ENCODE measurements around the gene SMPD4.
"Not testable (repeated sequence)": the region's sequence is repeated elsewhere in the genome, so short reads cannot be mapped to it uniquely, and the experiment has no call there.

Gene SMPD4

DNA sequence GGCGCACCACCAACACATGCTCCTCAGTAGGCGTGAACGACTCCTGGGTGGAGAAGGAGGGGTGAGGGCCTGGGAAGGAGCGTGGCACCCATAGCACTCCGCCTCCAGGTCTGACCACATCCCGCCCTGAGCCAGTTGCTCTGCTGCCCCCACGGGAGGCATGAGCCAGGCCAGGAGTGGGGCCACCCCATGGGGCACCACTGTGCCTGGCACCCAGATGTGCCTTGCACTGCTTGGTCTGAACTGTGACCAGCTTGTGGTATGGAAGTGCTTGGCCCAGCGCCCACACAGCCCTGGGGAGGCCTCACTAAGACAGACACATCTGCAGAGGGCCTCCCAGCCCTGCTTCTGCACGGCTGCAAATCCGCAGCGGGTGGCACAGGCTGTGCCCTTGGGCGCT is 24.0 kb downstream of the SMPD4 start:
- DNase-seq = not testable (repeated sequence)

GRCh38 chr2:130156624-130157004 is 24.8 kb downstream of the SMPD4 start:
- no peak for DNase-seq

DNA sequence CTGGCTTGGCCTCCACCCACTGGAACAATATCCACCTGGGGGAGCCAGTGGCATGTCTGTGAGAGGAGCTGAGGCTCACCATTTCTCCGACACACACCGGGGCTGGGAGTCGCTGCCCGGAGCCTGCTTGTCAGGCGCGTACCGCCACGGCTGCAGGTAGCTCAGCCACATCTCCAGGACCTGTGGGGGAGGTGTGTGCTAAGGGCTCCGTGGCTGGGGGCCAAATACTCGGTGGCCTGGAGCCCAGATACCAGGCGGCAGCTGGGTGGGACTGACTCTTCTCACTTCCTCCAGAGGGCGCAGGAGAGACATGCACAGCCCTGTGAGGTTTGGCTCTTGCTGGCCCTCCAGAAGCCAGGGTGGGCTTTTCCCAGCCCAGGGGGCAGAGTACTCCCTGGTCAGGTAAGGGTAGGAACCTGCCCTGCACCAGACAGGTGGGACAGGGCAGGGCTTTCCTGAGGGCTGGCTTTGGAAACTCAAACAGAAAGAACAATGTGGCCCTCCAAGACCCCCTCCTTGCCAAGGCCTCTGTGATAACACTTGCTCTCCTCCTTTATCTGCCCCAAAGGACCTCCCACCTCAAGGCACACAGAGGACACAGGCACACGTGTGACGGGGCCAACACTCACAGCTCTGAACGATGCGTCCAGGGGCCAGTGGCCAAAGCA is 25.3 kb downstream of the SMPD4 start:
- DNase-seq = peak; percentile 15

- DNase-seq = no peak
Measured at GRCh38 chr2:130154773-130155765, 26.3 kb downstream of the SMPD4 start.

GRCh38 chr2:130154423-130154770 is 27.0 kb downstream of the SMPD4 start:
- not testable (repeated sequence) for DNase-seq

DNA sequence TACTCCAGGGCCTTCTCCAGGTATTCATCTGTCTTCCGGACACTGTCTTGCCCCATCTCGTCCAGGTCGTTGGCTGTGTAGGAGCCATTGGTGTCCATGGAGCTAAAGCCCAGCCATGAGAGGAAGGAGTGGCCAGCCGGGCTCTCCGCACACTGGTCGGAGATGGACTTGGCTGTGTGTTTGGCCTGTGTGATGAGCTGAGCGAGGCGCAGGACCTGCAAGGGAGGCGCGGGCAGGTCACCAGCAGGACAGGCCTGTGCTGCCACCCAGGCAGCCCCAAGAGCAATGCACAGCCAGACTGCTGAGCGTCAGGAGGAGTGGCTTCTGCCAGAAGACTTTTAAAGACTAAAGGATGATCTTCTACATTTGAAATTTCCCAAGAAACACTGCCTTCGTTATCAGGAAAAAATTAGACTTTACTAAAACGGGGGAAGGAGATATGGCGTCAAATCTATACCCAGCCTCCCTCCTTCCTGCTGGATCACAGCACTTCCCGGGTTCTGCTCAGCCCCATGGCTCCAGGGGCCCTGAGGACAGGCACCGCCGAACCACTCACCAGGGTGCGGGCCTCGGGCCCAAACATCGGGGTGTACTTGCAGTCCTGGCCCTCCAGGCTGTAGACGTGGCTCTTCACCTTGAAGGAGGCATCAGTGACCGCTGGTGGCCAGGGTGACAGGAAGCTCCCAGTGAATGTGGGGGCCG is 27.5 kb downstream of the SMPD4 start:
- not testable (repeated sequence) for DNase-seq

GRCh38 chr2:130152816-130153595 is 28.4 kb downstream of the SMPD4 start:
- no peak for DNase-seq

GRCh38 chr2:130152136-130152815 is 29.1 kb downstream of the SMPD4 start:
- not testable (repeated sequence) for DNase-seq

DNA sequence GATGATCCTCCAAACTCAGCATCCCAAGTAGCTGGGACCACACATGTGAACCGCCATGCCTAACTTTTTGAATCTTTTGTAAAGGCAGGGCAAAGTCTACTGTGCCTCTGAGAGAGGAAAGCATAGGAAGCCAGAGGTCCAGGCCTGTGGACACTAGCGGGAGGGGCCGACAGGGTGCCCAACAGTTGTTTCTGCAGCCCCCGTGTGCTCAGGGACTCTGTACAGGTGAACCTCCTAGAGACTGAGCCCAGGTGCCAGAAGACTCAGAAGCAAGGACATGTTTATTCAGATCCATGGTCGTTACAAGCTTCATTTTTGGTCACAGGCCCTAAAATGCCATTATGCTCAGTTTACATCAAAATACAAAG is 30.3 kb downstream of the SMPD4 start:
- DNase-seq = not testable (repeated sequence)

DNA sequence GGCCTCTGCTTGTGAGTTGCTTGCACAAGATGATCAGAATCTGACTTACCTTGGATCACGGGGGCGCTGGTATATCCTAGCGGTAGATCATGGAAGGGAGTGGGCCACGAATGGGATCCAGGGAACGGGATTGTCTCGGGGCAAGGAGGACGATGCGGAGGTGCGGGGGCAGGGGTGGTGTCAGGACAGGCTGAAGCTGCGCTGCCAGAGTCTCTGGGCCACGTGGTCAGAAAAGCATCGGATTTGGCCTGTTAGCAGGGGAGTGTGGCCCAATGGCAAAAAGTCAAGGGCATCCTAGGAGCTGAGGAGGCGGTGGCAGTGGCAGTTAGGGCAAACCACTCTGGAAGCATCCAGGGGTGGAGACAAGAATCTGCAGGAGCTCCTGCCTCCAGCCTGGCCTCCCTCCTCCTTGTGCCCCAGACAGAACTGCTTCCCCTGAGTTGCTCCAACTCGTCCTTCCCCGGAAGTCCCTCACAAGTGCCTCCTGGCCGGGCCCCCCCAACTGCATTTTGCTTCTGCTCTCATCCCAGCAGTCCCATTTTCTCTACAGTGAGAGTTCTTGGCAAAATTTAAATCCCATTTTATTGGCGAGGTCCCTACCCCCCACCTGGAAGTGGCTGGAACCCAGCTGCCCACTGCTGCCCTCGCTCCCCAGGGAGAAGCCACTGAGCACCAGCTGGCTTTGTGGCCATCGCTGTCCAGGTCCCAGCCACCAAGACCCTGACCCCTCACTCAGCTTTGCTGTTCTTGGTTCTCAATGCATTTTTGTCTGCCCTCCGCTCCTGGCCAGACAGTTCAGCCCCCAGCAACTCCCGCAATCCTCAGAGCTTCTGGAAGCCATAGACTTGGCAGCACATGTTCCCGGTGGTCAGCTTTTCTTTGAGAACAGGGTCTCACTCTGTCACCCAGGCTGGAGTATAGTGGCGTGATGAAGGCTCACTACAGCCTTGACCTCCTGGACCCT is 30.9 kb downstream of the SMPD4 start:
- no peak for DNase-seq

DNA sequence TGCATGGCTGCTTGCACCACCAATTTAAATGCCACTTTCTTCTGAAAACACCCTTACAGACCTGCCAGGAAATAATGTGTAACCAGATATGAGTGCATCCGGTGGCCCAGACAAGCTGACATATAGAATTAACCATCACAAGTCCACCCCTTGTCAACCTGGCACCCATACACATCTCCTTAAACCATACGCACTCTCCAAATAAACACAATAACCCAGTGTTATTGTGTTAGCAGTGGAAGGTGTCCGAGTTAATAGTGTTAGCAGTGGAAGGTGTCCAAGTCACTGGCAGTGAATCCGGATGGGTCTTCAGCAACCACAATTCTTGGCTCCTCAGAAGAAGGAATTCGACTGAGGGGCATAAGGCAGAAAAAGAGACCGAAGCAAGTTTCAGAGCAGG is 32.9 kb downstream of the SMPD4 start:
- DNase-seq = not testable (repeated sequence)

GRCh38 chr2:130145006-130145414 is 36.4 kb downstream of the SMPD4 start, which contains the start of gene CCDC74B:
Gene CCDC74B, minus strand, starts transcription at chr2:130145112. Its CDS starts 116 bp downstream, at chr2:130144996.
- DNase-seq = peak; percentile 65

GRCh38 chr2:130143266-130144039 is 37.9 kb downstream of the SMPD4 start:
- not testable (repeated sequence) for DNase-seq

GRCh38 chr2:130142396-130143265 is 38.8 kb downstream of the SMPD4 start:
- not testable (repeated sequence) for DNase-seq

- not testable (repeated sequence) for DNase-seq
Measured at GRCh38 chr2:130141645-130142370, 39.6 kb downstream of the SMPD4 start.

DNA sequence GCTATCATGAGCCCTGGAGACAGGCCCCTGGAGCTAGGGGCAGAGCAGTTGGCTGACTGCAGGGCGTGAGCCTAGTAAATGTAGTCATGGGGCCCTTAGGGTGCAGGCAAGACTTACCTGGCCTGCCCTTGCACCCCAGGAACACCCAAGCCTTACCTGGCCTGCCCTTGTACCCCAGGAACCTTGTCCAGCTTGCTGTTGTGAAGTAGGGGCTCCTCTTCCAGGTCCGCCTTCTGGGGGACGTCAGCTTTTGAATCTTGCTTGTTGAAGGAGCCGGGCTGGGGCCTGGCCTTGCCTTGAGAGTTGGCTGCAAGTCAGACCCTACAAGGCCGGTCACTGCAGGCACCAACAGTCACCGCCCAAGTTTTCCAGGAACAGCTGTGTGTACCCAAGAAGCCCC is 40.4 kb downstream of the SMPD4 start:
- DNase-seq = not testable (repeated sequence)

DNA sequence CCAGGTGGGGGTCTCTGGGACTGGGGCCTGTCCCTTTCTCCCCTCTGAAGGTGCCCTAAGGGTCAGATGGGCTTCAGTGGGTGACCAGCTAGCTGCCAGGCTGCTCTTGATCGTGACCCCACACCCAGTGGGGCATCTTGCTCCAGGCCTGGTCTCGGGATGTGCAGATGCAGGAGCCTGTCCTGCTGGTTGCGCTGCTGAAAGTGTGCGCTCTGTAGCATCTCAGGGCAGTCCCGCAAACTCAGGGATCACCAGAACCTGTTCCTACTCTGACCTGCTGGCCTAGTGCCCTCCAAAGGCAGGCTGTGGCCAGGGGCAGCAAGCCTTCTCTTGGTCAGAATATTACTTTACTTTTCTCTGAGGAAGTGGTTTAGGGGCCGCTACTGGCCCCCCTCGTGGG is 40.9 kb downstream of the SMPD4 start:
- not testable (repeated sequence) for DNase-seq

Data from CD4-positive, alpha-beta T cell treated with Interleukin-10 for 1 hour (primary cell).